GM23248 (cell line): ENCODE results near the gene PIK3CG. TPM values are rescaled to one million over a fixed set of nuclear protein-coding genes. Genes with fewer than 3 reads are reported as not detected.
"Not testable (repeated sequence)": the region's sequence is repeated elsewhere in the genome, so short reads cannot be mapped to it uniquely, and the experiment has no call there.

Source experiments
- DNase-seq: peaks from one replicate; pipeline ENCODE4 v3.0.0-alpha.2; 2015
- H2AFZ ChIP-seq: fragments of 200-600 bp; sonication (generic); 2 replicates; pipeline ENCODE4 v1.6.1; 2016; ENCODE audit warnings: antibody characterized with exemption
- H3F3A ChIP-seq: fragments of 200-600 bp; sonication (generic); 2 replicates; pipeline ENCODE4 v1.6.1; 2016; ENCODE audit warnings: mild to moderate bottlenecking, antibody characterized with exemption, mixed run types; ENCODE audit not compliant: insufficient read depth
- H3K27ac ChIP-seq: fragments of 200-600 bp; sonication (generic); 2 replicates; pipeline ENCODE4 v1.5.1; 2016; ENCODE audit warnings: mild to moderate bottlenecking
- H3K27me3 ChIP-seq: fragments of 200-600 bp; sonication (generic); replicated peaks from 2 replicates; pipeline ENCODE4 v1.6.1; 2016; ENCODE audit warnings: mild to moderate bottlenecking; ENCODE audit not compliant: insufficient read depth
- H3K36me3 ChIP-seq: fragments of 200-600 bp; sonication (generic); 2 replicates; pipeline ENCODE4 v1.6.1; 2016; ENCODE audit warnings: low read depth, mild to moderate bottlenecking
- H3K4me1 ChIP-seq: fragments of 200-600 bp; sonication (generic); 2 replicates; pipeline ENCODE4 v1.6.1; 2016; ENCODE audit warnings: mild to moderate bottlenecking; ENCODE audit not compliant: insufficient read depth
- H3K4me2 ChIP-seq: fragments of 200-600 bp; sonication (generic); one replicate; pipeline ENCODE4 v1.6.1; 2016; ENCODE audit warnings: mild to moderate bottlenecking; ENCODE audit not compliant: unreplicated experiment
- H3K4me3 ChIP-seq: fragments of 200-600 bp; sonication (generic); 2 replicates; pipeline ENCODE4 v1.5.1; 2016; ENCODE audit warnings: mild to moderate bottlenecking
- H3K79me2 ChIP-seq: fragments of 200-600 bp; sonication (generic); 2 replicates; pipeline ENCODE4 v1.6.1; 2016; ENCODE audit warnings: mild to moderate bottlenecking; ENCODE audit not compliant: insufficient read depth
- H3K9ac ChIP-seq: fragments of 200-600 bp; sonication (generic); 2 replicates; pipeline ENCODE4 v1.6.1; 2016; ENCODE audit warnings: mild to moderate bottlenecking
- H3K9me2 ChIP-seq: fragments of 200-600 bp; sonication (generic); 2 replicates; pipeline ENCODE4 v1.6.1; 2016; ENCODE audit warnings: mixed run types, mild to moderate bottlenecking, moderate library complexity; ENCODE audit not compliant: insufficient read depth
- H3K9me3 ChIP-seq: fragments of 200-600 bp; sonication (generic); one replicate; pipeline ENCODE4 v1.6.1; 2017; ENCODE audit warnings: low read depth
- H4K20me1 ChIP-seq: fragments of 200-600 bp; sonication (generic); 2 replicates; pipeline ENCODE4 v1.6.0; 2016; ENCODE audit not compliant: insufficient read depth
- EZH2 ChIP-seq: fragments of 200-600 bp; sonication (generic); IDR thresholded peaks from 2 replicates; pipeline ENCODE4 v1.6.1; 2018; ENCODE audit warnings: antibody characterized with exemption, mild to moderate bottlenecking; ENCODE audit not compliant: insufficient read depth, poor library complexity, severe bottlenecking
- EZH2phosphoT487 ChIP-seq: fragments of 200-600 bp; sonication (generic); IDR thresholded peaks from 2 replicates; pipeline ENCODE4 v1.6.1; 2018; ENCODE audit warnings: antibody characterized with exemption, moderate library complexity, mild to moderate bottlenecking, low read depth; ENCODE audit not compliant: insufficient read depth
- WGBS, 2 experiments: methylation state at CpG; one replicate each; pipeline ENCODE4 v1.1.6; 2015 to 2017; ENCODE audit warnings: low lambda C conversion rate in 2 of 2, low coverage in 1 of 2; ENCODE audit errors: missing lambda C conversion rate in 2 of 2; 5-methylcytosine and 5-hydroxymethylcytosine counted together
- in situ Hi-C: fragments of 300-500 bp; cut with MboI; formaldehyde crosslinking; loops from 2 replicates; pipeline ENCODE4 v1.15.0; 2020
- polyA plus RNA-seq: library from polyadenylated mRNA; unstranded; fragments of >200 nt; fragmentation: Nextera tagmentation; extraction: Ambion mirVana; gene quantifications from 2 replicates; pipeline ENCODE4 v1.2.1, GENCODE V29; 2016
- total RNA-seq: library from RNA; depleted of rRNA; stranded (reverse); fragments of >200 nt; shearing (Covaris generic); gene quantifications from 2 replicates; pipeline ENCODE4 v1.2.3, GENCODE V29; 2014; rRNA removed

The PIK3CG gene
- total and polyA plus RNA-seq, 2 experiments from 2014 or later: not detected

- H3F3A ChIP-seq: no peaks in the 10 kb centered on the region
- no peaks in the 10 kb centered on the region for H3K36me3 ChIP-seq
- H3K9me2 ChIP-seq: no peaks in the 10 kb centered on the region
- H3K79me2 ChIP-seq: no peaks in the 10 kb centered on the region
- no peak overlapping the region for H2AFZ ChIP-seq
- in situ Hi-C loops: no loop called here
- no peaks in the 10 kb centered on the region for H4K20me1 ChIP-seq
- no peak for DNase-seq
- no peak for TF ChIP-seq EZH2
- no peak for TF ChIP-seq EZH2phosphoT487
- no peaks in the 10 kb centered on the region for H3K4me1 ChIP-seq
- H3K4me2 ChIP-seq: no peak overlapping the region
- H3K27ac ChIP-seq: no peak overlapping the region
- no peaks in the 10 kb centered on the region for H3K9me3 ChIP-seq
- H3K4me3 ChIP-seq: no peak overlapping the region
- no peak overlapping the region for H3K9ac ChIP-seq
- WGBS, 2 experiments: 46 to 50% methylated on average over 5 of the region's 5 CpGs
- peaks cover 18% of the 10 kb centered on the region; the same call in 1 of the 2 replicates for H3K27me3 ChIP-seq
Measured at GRCh38 chr7:106952658-106953231, 87.7 kb downstream of the PIK3CG start.

GRCh38 chr7:106954840-106955239, 89.8 kb downstream of the PIK3CG start:
- H3K9ac ChIP-seq: no peak overlapping the region
- 0 out of 2 replicates have a peak, but pooled peaks cover 18% of the 10 kb centered on the region for H3K27me3 ChIP-seq
- no peaks in the 10 kb centered on the region for H4K20me1 ChIP-seq
- H2AFZ ChIP-seq: no peak overlapping the region
- no peak for DNase-seq
- H3F3A ChIP-seq: no peaks in the 10 kb centered on the region
- H3K36me3 ChIP-seq: no peaks in the 10 kb centered on the region
- 72 to 82% methylated on average over 2 of the region's 2 CpGs for WGBS, 2 experiments
- no peaks in the 10 kb centered on the region for H3K4me1 ChIP-seq
- no peak overlapping the region for H3K4me2 ChIP-seq
- H3K27ac ChIP-seq: no peak overlapping the region
- TF ChIP-seq EZH2phosphoT487 (no peak), EZH2 (no peak)
- in situ Hi-C loops: no loop called here
- H3K9me3 ChIP-seq: no peaks in the 10 kb centered on the region
- no peaks in the 10 kb centered on the region for H3K9me2 ChIP-seq
- H3K4me3 ChIP-seq: no peak overlapping the region
- no peaks in the 10 kb centered on the region for H3K79me2 ChIP-seq

- H3K9me2 ChIP-seq, H2AFZ ChIP-seq, H3F3A ChIP-seq, H3K4me2 ChIP-seq, H3K36me3 ChIP-seq, H3K79me2 ChIP-seq, H3K27ac ChIP-seq, H4K20me1 ChIP-seq, H3K4me3 ChIP-seq, H3K9ac ChIP-seq, H3K9me3 ChIP-seq, in situ Hi-C loops, H3K4me1 ChIP-seq, DNase-seq: not testable (repeated sequence)
- 7 to 29% methylated on average over 1 of the region's 1 CpG for WGBS, 2 experiments
- H3K27me3 ChIP-seq: peaks cover 14% of the 10 kb centered on the region; the same call in 1 of the 2 replicates
Measured at GRCh38 chr7:106955857-106956256, 90.8 kb downstream of the PIK3CG start.

Other genes starting within 250 kb of the PIK3CG start
- gene CCDC71L, start 204.1 kb upstream of the PIK3CG start, total RNA-seq: 77.6 and 124 TPM in 2 replicates
- gene CCDC71L, start 204.1 kb upstream of the PIK3CG start, polyA plus RNA-seq: 23.1 and 29.8 TPM in 2 replicates
- gene PRKAR2B, start 179.4 kb downstream of the PIK3CG start, total RNA-seq: 1.0 and 3.2 TPM in 2 replicates
- gene PRKAR2B, start 179.4 kb downstream of the PIK3CG start, polyA plus RNA-seq: 0.81 and 0.89 TPM in 2 replicates